WERI-Rb-1 (cell line): Measurements from ENCODE around the gene MAP3K5.
"Not testable (repeated sequence)": the region's sequence is repeated elsewhere in the genome, so short reads cannot be mapped to it uniquely, and the experiment has no call there.

ENCODE experiments used
- DNase-seq: peaks from one replicate; pipeline ENCODE4 v3.0.0-alpha.2; 2020
- H3K27ac ChIP-seq: fragments of 250-450 bp; sonication (Bioruptor Pico); 2 replicates; pipeline ENCODE4 v1.5.1; 2020; ENCODE audit warnings: mild to moderate bottlenecking, moderate library complexity
- H3K27me3 ChIP-seq: fragments of 250-450 bp; sonication (Bioruptor Pico); 2 replicates; pipeline ENCODE4 v1.5.1; 2021; ENCODE audit warnings: mild to moderate bottlenecking, low read depth, moderate library complexity; ENCODE audit not compliant: insufficient read depth, severe bottlenecking
- H3K36me3 ChIP-seq: fragments of 250-450 bp; sonication (Bioruptor Pico); 2 replicates; pipeline ENCODE4 v1.5.1; 2020; ENCODE audit warnings: mild to moderate bottlenecking, moderate library complexity
- H3K4me3 ChIP-seq: 2 replicates; pipeline ENCODE4 v1.5.1; 2011; ENCODE audit warnings: low read depth, mild to moderate bottlenecking, control low read depth, low read length
- H3K9me3 ChIP-seq: fragments of 250-450 bp; sonication (Bioruptor Pico); 2 replicates; pipeline ENCODE4 v1.5.1; 2021; ENCODE audit warnings: mild to moderate bottlenecking, moderate library complexity; ENCODE audit not compliant: severe bottlenecking
- TF ChIP-seq, protein P1 (sequence below): IDR thresholded peaks from 2 replicates; pipeline ENCODE4 v1.5.1; 2011; ENCODE audit warnings: low read depth, mild to moderate bottlenecking, control low read depth, inconsistent platforms, low read length

The MAP3K5 gene

GRCh38 chr6:136762022-136762975, 30.0 kb downstream of the MAP3K5 start:
- TF ChIP-seq, protein P1, sequence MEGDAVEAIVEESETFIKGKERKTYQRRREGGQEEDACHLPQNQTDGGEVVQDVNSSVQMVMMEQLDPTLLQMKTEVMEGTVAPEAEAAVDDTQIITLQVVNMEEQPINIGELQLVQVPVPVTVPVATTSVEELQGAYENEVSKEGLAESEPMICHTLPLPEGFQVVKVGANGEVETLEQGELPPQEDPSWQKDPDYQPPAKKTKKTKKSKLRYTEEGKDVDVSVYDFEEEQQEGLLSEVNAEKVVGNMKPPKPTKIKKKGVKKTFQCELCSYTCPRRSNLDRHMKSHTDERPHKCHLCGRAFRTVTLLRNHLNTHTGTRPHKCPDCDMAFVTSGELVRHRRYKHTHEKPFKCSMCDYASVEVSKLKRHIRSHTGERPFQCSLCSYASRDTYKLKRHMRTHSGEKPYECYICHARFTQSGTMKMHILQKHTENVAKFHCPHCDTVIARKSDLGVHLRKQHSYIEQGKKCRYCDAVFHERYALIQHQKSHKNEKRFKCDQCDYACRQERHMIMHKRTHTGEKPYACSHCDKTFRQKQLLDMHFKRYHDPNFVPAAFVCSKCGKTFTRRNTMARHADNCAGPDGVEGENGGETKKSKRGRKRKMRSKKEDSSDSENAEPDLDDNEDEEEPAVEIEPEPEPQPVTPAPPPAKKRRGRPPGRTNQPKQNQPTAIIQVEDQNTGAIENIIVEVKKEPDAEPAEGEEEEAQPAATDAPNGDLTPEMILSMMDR: no peak
- H3K27ac ChIP-seq: no peak overlapping the region
- no peak overlapping the region for H3K4me3 ChIP-seq
- no peaks in the 10 kb centered on the region for H3K36me3 ChIP-seq
- H3K27me3 ChIP-seq: no peaks in the 10 kb centered on the region
- no peak for DNase-seq
- H3K9me3 ChIP-seq: peaks cover 3% of the 10 kb centered on the region

- H3K27ac ChIP-seq: no peak overlapping the region
Observed at GRCh38 chr6:136761227-136761922, 30.9 kb downstream of the MAP3K5 start.

DNA sequence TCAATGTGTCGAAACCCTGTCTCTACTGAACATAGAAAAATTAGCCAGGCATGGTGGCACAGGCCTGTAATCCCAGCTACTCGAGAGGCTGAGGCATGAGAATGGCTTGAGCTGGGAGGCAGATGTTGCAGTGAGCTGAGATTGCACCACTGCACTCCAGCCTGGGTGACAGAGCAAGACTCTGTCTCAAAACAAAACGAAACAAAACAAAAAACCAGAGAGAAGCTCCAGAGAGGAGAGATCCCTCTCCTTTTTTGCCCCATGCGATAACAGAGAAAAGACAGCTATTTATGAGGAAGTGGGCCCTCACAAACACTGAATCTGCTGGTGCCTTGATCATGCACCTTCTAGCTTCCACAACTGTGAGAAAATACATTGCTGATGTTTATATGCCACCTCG, 31.5 kb downstream of the MAP3K5 start:
- H3K4me3 ChIP-seq, H3K36me3 ChIP-seq, H3K27me3 ChIP-seq, H3K9me3 ChIP-seq, DNase-seq, H3K27ac ChIP-seq: not testable (repeated sequence)

More at GRCh38 chr6:136761227-136761922, 30.9 kb downstream of the MAP3K5 start:
- no peaks in the 10 kb centered on the region for H3K27me3 ChIP-seq
- H3K9me3 ChIP-seq: peaks cover 3% of the 10 kb centered on the region
- H3K36me3 ChIP-seq: no peaks in the 10 kb centered on the region
- H3K4me3 ChIP-seq: no peak overlapping the region
- DNase-seq: no peak
- TF ChIP-seq, protein P1: no peak

DNA sequence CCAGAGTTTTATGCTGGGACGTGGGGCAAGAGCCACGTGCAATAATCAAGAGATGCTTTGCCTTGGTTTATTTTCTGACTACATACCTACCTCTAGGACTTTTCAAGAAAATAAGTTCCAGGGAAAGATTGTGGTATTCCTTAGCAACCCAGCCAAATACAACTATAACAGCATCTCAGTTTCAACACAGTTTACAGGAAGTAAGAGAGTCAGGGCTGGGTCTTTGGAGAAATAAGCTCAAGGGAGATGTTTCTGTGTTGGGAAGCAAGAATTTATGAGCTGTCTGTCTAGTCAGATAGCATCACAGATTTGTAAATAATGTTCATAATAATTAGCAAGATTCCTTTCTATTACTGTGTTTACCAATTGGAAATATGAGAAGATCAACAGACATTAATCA, 35.1 kb downstream of the MAP3K5 start:
- Histone ChIP-seq H3K9me3 (peaks cover 3% of the 10 kb centered on the region), H3K36me3 (no peaks in the 10 kb centered on the region), H3K27ac (no peak overlapping the region), H3K27me3 (no peaks in the 10 kb centered on the region), H3K4me3 (no peak overlapping the region)
- TF ChIP-seq, protein P1: no peak
- DNase-seq: no peak

- no peak for DNase-seq
- Histone ChIP-seq H3K9me3 (no peaks in the 10 kb centered on the region), H3K36me3 (no peaks in the 10 kb centered on the region), H3K27ac (no peak overlapping the region), H3K27me3 (no peaks in the 10 kb centered on the region), H3K4me3 (no peak overlapping the region)
- TF ChIP-seq, protein P1: no peak
Observed at GRCh38 chr6:136754820-136755219, 37.5 kb downstream of the MAP3K5 start.

DNA sequence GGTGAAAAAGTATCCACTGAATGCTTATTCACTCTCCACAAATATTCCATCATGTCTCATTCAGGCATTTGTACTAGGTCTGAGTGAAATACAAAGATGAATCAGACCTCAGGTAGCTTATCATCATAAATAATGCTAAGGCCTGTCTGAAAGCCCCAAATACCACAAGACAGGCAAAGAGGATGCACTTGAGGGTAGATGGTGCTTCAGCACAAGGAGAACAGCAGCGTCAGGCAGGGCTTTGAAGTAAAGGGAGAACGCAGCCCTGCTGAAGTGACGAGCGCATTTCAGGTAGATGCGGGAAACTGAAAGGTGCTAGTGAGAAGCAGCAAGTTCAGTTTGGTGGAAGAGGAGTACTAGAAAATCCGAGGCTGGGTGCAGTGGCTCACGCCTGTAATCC, 38.7 kb downstream of the MAP3K5 start:
- Histone ChIP-seq H3K36me3 (no peaks in the 10 kb centered on the region), H3K27me3 (no peaks in the 10 kb centered on the region)

More for the DNA sequence above, 38.7 kb downstream of the MAP3K5 start:
- Histone ChIP-seq H3K27ac (no peak overlapping the region), H3K9me3 (no peaks in the 10 kb centered on the region), H3K4me3 (no peak overlapping the region)
- TF ChIP-seq, protein P1: no peak
- no peak for DNase-seq
